Measurements from ENCODE around the gene F2RL2.

The F2RL2 gene

GRCh38 chr5:76634661-76635060, 11.5 kb upstream of the F2RL2 start:
- TF ChIP-seq PAX5 (IDR thresholded peaks at IDR 0.05; ENCODE audit: insufficient read depth, low read length, severe bottlenecking) (no peak), SPI1 (IDR thresholded peaks at IDR 0.05; ENCODE audit: low read depth, low read length) (no peak), POU2F2 (IDR thresholded peaks at IDR 0.05; ENCODE audit: low read depth, low read length) (no peak), POLR2A (IDR thresholded peaks at IDR 0.05; ENCODE audit: low read depth, low read length) (no peak), TAF1 (IDR thresholded peaks at IDR 0.05; ENCODE audit: low read depth, low read length) (no peak), POLR2AphosphoS5 (IDR thresholded peaks at IDR 0.05; ENCODE audit: low read depth, low read length) (no peak)
- FAIRE-seq (no peak), DNase-seq (ENCODE audit: insufficient read length, low spot score) (no peak)

- FAIRE-seq (no peak), DNase-seq (ENCODE audit: insufficient read length, low spot score) (no peak)
- TF ChIP-seq POLR2AphosphoS5 (IDR thresholded peaks at IDR 0.05; ENCODE audit: low read depth, low read length) (no peak), POLR2A (IDR thresholded peaks at IDR 0.05; ENCODE audit: low read depth, low read length) (no peak), SPI1 (IDR thresholded peaks at IDR 0.05; ENCODE audit: low read depth, low read length) (no peak), POU2F2 (IDR thresholded peaks at IDR 0.05; ENCODE audit: low read depth, low read length) (no peak), TAF1 (IDR thresholded peaks at IDR 0.05; ENCODE audit: low read depth, low read length) (no peak), PAX5 (IDR thresholded peaks at IDR 0.05; ENCODE audit: insufficient read depth, low read length, severe bottlenecking) (no peak)
These were observed 3.5 kb upstream of the F2RL2 start for GRCh38 chr5:76626738-76627137.

- DNase-seq (ENCODE audit: insufficient read length, low spot score): no peak
- FAIRE-seq: no peak
- TF ChIP-seq SPI1 (IDR thresholded peaks at IDR 0.05; ENCODE audit: low read depth, low read length): no peak
- no peak for TF ChIP-seq POLR2A (IDR thresholded peaks at IDR 0.05; ENCODE audit: low read depth, low read length)
These were observed 2.0 kb upstream of the F2RL2 start for GRCh38 chr5:76625087-76625815.

GRCh38 chr5:76622076-76622475, 1.1 kb downstream of the F2RL2 start:
- TF ChIP-seq SPI1 (IDR thresholded peaks at IDR 0.05; ENCODE audit: low read depth, low read length) (no peak), TAF1 (IDR thresholded peaks at IDR 0.05; ENCODE audit: low read depth, low read length) (no peak), POLR2AphosphoS5 (IDR thresholded peaks at IDR 0.05; ENCODE audit: low read depth, low read length) (no peak), POLR2A (IDR thresholded peaks at IDR 0.05; ENCODE audit: low read depth, low read length) (no peak), PAX5 (IDR thresholded peaks at IDR 0.05; ENCODE audit: insufficient read depth, low read length, severe bottlenecking) (no peak), POU2F2 (IDR thresholded peaks at IDR 0.05; ENCODE audit: low read depth, low read length) (no peak)
- no peak for DNase-seq (ENCODE audit: insufficient read length, low spot score)
- no peak for FAIRE-seq

GRCh38 chr5:76620166-76620565, 3.0 kb downstream of the F2RL2 start:
- FAIRE-seq (no peak), DNase-seq (ENCODE audit: insufficient read length, low spot score) (no peak)
- TF ChIP-seq POU2F2 (IDR thresholded peaks at IDR 0.05; ENCODE audit: low read depth, low read length) (no peak), TAF1 (IDR thresholded peaks at IDR 0.05; ENCODE audit: low read depth, low read length) (no peak), POLR2A (IDR thresholded peaks at IDR 0.05; ENCODE audit: low read depth, low read length) (no peak), SPI1 (IDR thresholded peaks at IDR 0.05; ENCODE audit: low read depth, low read length) (no peak), PAX5 (IDR thresholded peaks at IDR 0.05; ENCODE audit: insufficient read depth, low read length, severe bottlenecking) (no peak), POLR2AphosphoS5 (IDR thresholded peaks at IDR 0.05; ENCODE audit: low read depth, low read length) (no peak)

- FAIRE-seq (no peak), DNase-seq (ENCODE audit: insufficient read length, low spot score) (no peak)
- TF ChIP-seq POU2F2 (IDR thresholded peaks at IDR 0.05; ENCODE audit: low read depth, low read length) (no peak), PAX5 (IDR thresholded peaks at IDR 0.05; ENCODE audit: insufficient read depth, low read length, severe bottlenecking) (no peak), POLR2A (IDR thresholded peaks at IDR 0.05; ENCODE audit: low read depth, low read length) (no peak), SPI1 (IDR thresholded peaks at IDR 0.05; ENCODE audit: low read depth, low read length) (no peak), POLR2AphosphoS5 (IDR thresholded peaks at IDR 0.05; ENCODE audit: low read depth, low read length) (no peak), TAF1 (IDR thresholded peaks at IDR 0.05; ENCODE audit: low read depth, low read length) (no peak)
These were observed 5.5 kb downstream of the F2RL2 start for GRCh38 chr5:76617675-76618074.

- TF ChIP-seq POLR2A (IDR thresholded peaks at IDR 0.05; ENCODE audit: low read depth, low read length) (no peak), POLR2AphosphoS5 (IDR thresholded peaks at IDR 0.05; ENCODE audit: low read depth, low read length) (no peak), PAX5 (IDR thresholded peaks at IDR 0.05; ENCODE audit: insufficient read depth, low read length, severe bottlenecking) (no peak), POU2F2 (IDR thresholded peaks at IDR 0.05; ENCODE audit: low read depth, low read length) (no peak), SPI1 (IDR thresholded peaks at IDR 0.05; ENCODE audit: low read depth, low read length) (no peak), TAF1 (IDR thresholded peaks at IDR 0.05; ENCODE audit: low read depth, low read length) (no peak)
- DNase-seq (ENCODE audit: insufficient read length, low spot score): no peak
- FAIRE-seq: no peak
These were observed 6.0 kb downstream of the F2RL2 start for GRCh38 chr5:76617229-76617628.

- DNase-seq (ENCODE audit: insufficient read length, low spot score): no peak
These were observed 7.0 kb downstream of the F2RL2 start for GRCh38 chr5:76616206-76616605.

GRCh38 chr5:76615759-76616158, 7.4 kb downstream of the F2RL2 start:
- TF ChIP-seq POLR2AphosphoS5 (IDR thresholded peaks at IDR 0.05; ENCODE audit: low read depth, low read length) (no peak), POLR2A (IDR thresholded peaks at IDR 0.05; ENCODE audit: low read depth, low read length) (no peak), POU2F2 (IDR thresholded peaks at IDR 0.05; ENCODE audit: low read depth, low read length) (no peak), SPI1 (IDR thresholded peaks at IDR 0.05; ENCODE audit: low read depth, low read length) (no peak), PAX5 (IDR thresholded peaks at IDR 0.05; ENCODE audit: insufficient read depth, low read length, severe bottlenecking) (no peak), TAF1 (IDR thresholded peaks at IDR 0.05; ENCODE audit: low read depth, low read length) (no peak)
- DNase-seq (ENCODE audit: insufficient read length, low spot score): no peak
- FAIRE-seq: no peak

More at GRCh38 chr5:76616206-76616605, 7.0 kb downstream of the F2RL2 start:
- TF ChIP-seq POLR2A (IDR thresholded peaks at IDR 0.05; ENCODE audit: low read depth, low read length) (no peak), POU2F2 (IDR thresholded peaks at IDR 0.05; ENCODE audit: low read depth, low read length) (no peak), PAX5 (IDR thresholded peaks at IDR 0.05; ENCODE audit: insufficient read depth, low read length, severe bottlenecking) (no peak), POLR2AphosphoS5 (IDR thresholded peaks at IDR 0.05; ENCODE audit: low read depth, low read length) (no peak), SPI1 (IDR thresholded peaks at IDR 0.05; ENCODE audit: low read depth, low read length) (no peak), TAF1 (IDR thresholded peaks at IDR 0.05; ENCODE audit: low read depth, low read length) (no peak)
- FAIRE-seq: no peak

GRCh38 chr5:76612942-76613341, 10.3 kb downstream of the F2RL2 start:
- DNase-seq (ENCODE audit: insufficient read length, low spot score): no peak
- TF ChIP-seq PAX5 (IDR thresholded peaks at IDR 0.05; ENCODE audit: insufficient read depth, low read length, severe bottlenecking) (no peak), POLR2AphosphoS5 (IDR thresholded peaks at IDR 0.05; ENCODE audit: low read depth, low read length) (no peak), SPI1 (IDR thresholded peaks at IDR 0.05; ENCODE audit: low read depth, low read length) (no peak), POLR2A (IDR thresholded peaks at IDR 0.05; ENCODE audit: low read depth, low read length) (no peak), POU2F2 (IDR thresholded peaks at IDR 0.05; ENCODE audit: low read depth, low read length) (no peak), TAF1 (IDR thresholded peaks at IDR 0.05; ENCODE audit: low read depth, low read length) (no peak)
- no peak for FAIRE-seq

Data from GM12891 (cell line).